ENCODE measurements around the gene MOV10. TPM values are rescaled to one million over a fixed set of nuclear protein-coding genes. Genes with fewer than 3 reads are reported as not detected.

Gene MOV10
- total and polyA plus RNA-seq, 2 of the 8 experiments (the other 6 are each of a cell fraction or from before 2014, with no cell fraction given) = 57.3 to 109 TPM

DNA sequence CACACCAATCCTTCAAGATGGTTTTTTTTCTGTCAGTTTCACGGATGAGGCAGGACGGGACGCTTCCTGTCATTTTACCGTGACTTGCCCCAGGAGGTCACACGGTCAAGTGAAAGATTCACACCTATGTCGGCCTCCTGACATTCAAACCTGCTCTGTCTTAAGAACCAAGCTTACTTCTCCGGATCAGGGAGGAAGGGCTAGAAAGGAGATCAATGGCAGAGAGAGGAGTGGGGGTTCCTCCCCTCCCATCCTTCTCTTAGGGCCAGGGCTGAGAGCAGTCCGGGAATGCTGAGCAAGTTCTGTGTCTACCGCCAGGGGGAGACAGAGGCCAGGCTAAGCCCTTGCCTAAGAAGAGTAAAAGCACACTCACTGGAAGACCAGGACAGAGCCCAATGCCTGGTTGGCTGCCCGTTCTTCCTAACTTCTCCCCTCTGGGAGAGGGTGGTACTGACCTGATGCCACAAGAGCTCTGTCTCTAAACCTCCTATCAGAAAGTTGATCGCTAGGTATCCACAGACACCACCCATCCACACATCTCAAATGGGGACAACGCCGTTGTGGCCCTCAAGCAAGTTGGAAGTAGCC, 41.8 kb downstream of the MOV10 start:
- DNase-seq (ENCODE audit: low read depth in 1 of 2, low spot score in 2 of 2) (peak; percentile 88 to 94), FAIRE-seq (peak; percentile 96)
- H2BK5ac ChIP-seq (ENCODE audit: low read depth, low read length) = no peak overlapping the region
- H2BK15ac ChIP-seq (ENCODE audit: low read length) = 0 out of 2 replicates have a peak overlapping the region, but pooled peaks have one; percentile 20
- no peaks in the 10 kb centered on the region for H3K79me1 ChIP-seq (ENCODE audit: low read depth, low read length)
- H2BK12ac ChIP-seq (ENCODE audit: low read depth, low read length) = peak overlapping the region; percentile 20; the same call in 1 of the 2 replicates
- POLR2A ChIA-PET (ENCODE audit: partially characterized antibody) = interaction anchor here (0.6 to 4.3 kb wide), 11 partner anchors 9 to 356 kb away, joined by 3 to 32 read pairs (median 3); partner anchors contain the start of genes LRIG2, MOV10 and SLC16A1
- peak overlapping the region; percentile 57 to 81 (median 73); a peak in 7 of 8 replicates for H3K4me3 ChIP-seq (ENCODE audit: extremely low read depth in 1 of 4, insufficient read depth in 2 of 4, low read depth in 3 of 4, low read length in 4 of 4)
- H2AFZ ChIP-seq (ENCODE audit: low read length) = no peak overlapping the region
- peak overlapping the region; percentile 75 to 95 for H3K4me2 ChIP-seq (ENCODE audit: insufficient read depth in 1 of 2, low read depth in 2 of 2, low read length in 2 of 2)
- H4K91ac ChIP-seq (replicated peaks; ENCODE audit: insufficient read length, low read length) = peak overlapping the region; percentile 60
- peaks cover 0 to 7% of the 10 kb centered on the region in 2 experiments for H4K20me1 ChIP-seq (replicated peaks in 1 of 2; ENCODE audit: control insufficient read depth in 1 of 2, insufficient read depth in 2 of 2, low read length in 2 of 2)
- H3K23ac ChIP-seq (ENCODE audit: insufficient read length) = no peak overlapping the region
- peaks cover 0 to 29% (median 16%) of the 10 kb centered on the region in 4 experiments; a peak in 5 of 7 replicates for H3K27me3 ChIP-seq (replicated peaks in 1 of 4; ENCODE audit: control insufficient read depth in 3 of 4, extremely low read depth in 1 of 4, insufficient read depth in 3 of 4, low read length in 3 of 4)
- H2AK5ac ChIP-seq (ENCODE audit: low read depth, low read length) = no peak overlapping the region
- no peak overlapping the region for H3K56ac ChIP-seq (replicated peaks; ENCODE audit: insufficient read length, low read depth, low read length)
- peaks cover 0 to 20% (median 13%) of the 10 kb centered on the region in 4 experiments; a peak in 6 of 7 replicates for H3K4me1 ChIP-seq (replicated peaks in 1 of 4; ENCODE audit: control insufficient read depth in 3 of 4, insufficient read depth in 4 of 4, low read length in 3 of 4)
- H3K27ac ChIP-seq (ENCODE audit: low read depth, low read length) = no peak overlapping the region
- no peak overlapping the region for H3K4ac ChIP-seq (replicated peaks; ENCODE audit: insufficient read length, low read depth, low read length)
- no peak overlapping the region for H3K9ac ChIP-seq (replicated peaks in 1 of 4; ENCODE audit: extremely low read depth in 1 of 4, low read depth in 3 of 4, low read length in 3 of 4)
- 20% methylated on average over 13 of the region's 13 CpGs; no CpG with 5 or more reads in 1 of the 2 experiments for WGBS, 2 experiments (ENCODE audit: extremely low coverage in 1 of 2, insufficient coverage in 1 of 2, insufficient read length in 1 of 2, insufficient replicate concordance in 2 of 2, low coverage in 1 of 2, low lambda C conversion rate in 2 of 2, missing lambda C conversion rate in 1 of 2)
- peak overlapping the region; percentile 92 for H2BK20ac ChIP-seq (ENCODE audit: low read length)
- H4K8ac ChIP-seq (ENCODE audit: extremely low read depth, insufficient read depth, low read length) = no peak overlapping the region
- H3K14ac ChIP-seq (ENCODE audit: insufficient read length) = no peak overlapping the region
- peak overlapping the region; percentile 29; the same call in 1 of the 2 replicates for H3K18ac ChIP-seq (ENCODE audit: extremely low read depth, low read length)
- no peaks in the 10 kb centered on the region for H3K79me2 ChIP-seq (ENCODE audit: control insufficient read depth in 1 of 2, insufficient read depth in 2 of 2, low read length in 2 of 2)
- H3K36me3 ChIP-seq (ENCODE audit: control insufficient read depth in 2 of 4, insufficient read depth in 4 of 4, low read length in 3 of 4) = no peaks in the 10 kb centered on the region; a peak in 1 of 8 replicates
- no peak overlapping the region for H4K5ac ChIP-seq (ENCODE audit: insufficient read length, low read depth, low read length)
- no peak overlapping the region for H2BK120ac ChIP-seq (replicated peaks; ENCODE audit: low read depth, low read length)
- no peaks in the 10 kb centered on the region for H3K9me3 ChIP-seq (ENCODE audit: insufficient read depth in 2 of 2, low read depth in 1 of 2, low read length in 1 of 2)
- CTCF ChIA-PET (ENCODE audit: partially characterized antibody) = interaction anchor here (0.6 to 14.2 kb wide), 62 partner anchors 8 to 1566 kb away, joined by 3 to 547 read pairs (median 5); partner anchors contain the start of gene LRIG2
- peaks cover 14% of the 10 kb centered on the region for H3K23me2 ChIP-seq (ENCODE audit: low read depth, low read length)
- TF ChIP-seq SP1 (IDR thresholded peaks at IDR 0.05; ENCODE audit: low read depth, low read length) (no peak), SAP30 (IDR thresholded peaks at IDR 0.05; ENCODE audit: insufficient read depth, insufficient replicate concordance, low read length) (no peak), USF2 (IDR thresholded peaks at IDR 0.05; ENCODE audit: low read length) (no peak), CTCF (IDR thresholded peaks at IDR 0.05; ENCODE audit: control extremely low read depth in 1 of 3, insufficient read depth in 1 of 3, low read depth in 1 of 3, low read length in 3 of 3) (peak in 2 of 3 experiments; percentile 95 to 99; a peak in 3 of 4 replicates), JUND (IDR thresholded peaks at IDR 0.05; ENCODE audit: low read length) (0 out of 2 replicates have a peak, but pooled peaks have one; percentile 19), SRF (IDR thresholded peaks at IDR 0.05; ENCODE audit: low read depth, low read length) (no peak), SIRT6 (IDR thresholded peaks at IDR 0.05; ENCODE audit: low read length) (no peak), CTBP2 (IDR thresholded peaks at IDR 0.05; ENCODE audit: borderline replicate concordance, insufficient read depth, insufficient read length, low read length) (peak; percentile 25)
